Measurements from ENCODE around the gene HPS6. TPM values are rescaled to one million over a fixed set of nuclear protein-coding genes. Genes with fewer than 3 reads are reported as not detected.

The HPS6 gene
- total RNA-seq, result 18.4 and 22.4 TPM in 2 replicates

DNA sequence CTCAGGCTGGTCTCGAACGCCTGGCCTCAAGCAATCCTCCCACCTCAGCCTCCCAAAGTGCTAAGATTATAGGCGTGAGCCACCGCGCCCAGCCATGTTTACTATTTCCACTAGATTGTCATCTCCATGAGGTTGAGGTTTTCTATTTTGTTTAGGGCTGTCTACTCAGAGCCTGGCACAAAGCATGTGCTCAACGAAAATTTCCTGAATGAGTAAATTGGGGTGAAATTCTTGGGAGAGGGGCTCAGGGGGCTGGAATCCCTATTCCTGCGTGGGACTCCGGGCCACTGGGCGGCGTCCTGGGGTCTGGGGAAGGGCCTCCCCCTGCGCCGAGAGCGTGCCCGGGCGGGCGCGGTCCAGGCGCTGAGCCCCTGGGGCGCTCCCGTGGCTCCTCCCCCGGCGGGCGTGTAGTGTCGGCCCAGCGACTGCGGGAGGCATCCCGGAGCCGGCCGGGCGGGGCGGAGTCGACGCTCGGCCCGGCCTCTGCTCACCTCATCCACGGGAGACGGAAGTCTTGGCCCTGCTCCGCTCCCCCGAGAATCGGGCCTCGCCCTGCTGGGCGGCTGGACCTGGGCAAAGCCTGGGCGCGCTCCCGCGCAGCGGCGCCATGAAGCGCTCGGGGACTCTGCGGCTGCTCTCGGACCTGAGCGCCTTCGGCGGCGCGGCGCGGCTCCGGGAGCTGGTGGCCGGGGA, at the start of gene HPS6:
HPS6 (plus strand) TSS at position 482 of the 693 bp plus-strand sequence; CDS start at position 608, 126 bp downstream.

GRCh38 chr10:102055647-102056419, 9.3 kb upstream of the HPS6 start, which contains the start of gene ARMH3:
ARMH3 (minus strand) TSS chr10:102056173; CDS start chr10:102040114, 16,059 bp downstream.

Other genes starting within 250 kb of the HPS6 start
- 98.1 and 109 TPM in 2 replicates for gene OGA, start 246.9 kb upstream of the HPS6 start, total RNA-seq
- gene KCNIP2, start 221.5 kb upstream of the HPS6 start, total RNA-seq, result 0.32 and 1.3 TPM in 2 replicates
- 9.3 and 9.4 TPM in 2 replicates for gene ARMH3, start 9.2 kb upstream of the HPS6 start, total RNA-seq
- 46.8 and 66.1 TPM in 2 replicates for gene LDB1, start 55.0 kb downstream of the HPS6 start, total RNA-seq
- gene PPRC1, start 67.7 kb downstream of the HPS6 start, total RNA-seq, result 7.3 and 9.2 TPM in 2 replicates
- gene NOLC1, start 87.0 kb downstream of the HPS6 start, total RNA-seq, result 13.1 and 14.4 TPM in 2 replicates
- gene ELOVL3, start 160.9 kb downstream of the HPS6 start, total RNA-seq, result 0.47 and 0.69 TPM in 2 replicates
- 0.16 TPM in 1 of 2 replicates, not detected in the other for gene PITX3, start 176.2 kb downstream of the HPS6 start, total RNA-seq
- 17.0 and 18.6 TPM in 2 replicates for gene GBF1, start 180.2 kb downstream of the HPS6 start, total RNA-seq